GM12891 (cell line): ENCODE data around the gene MOAP1.
"Not testable (repeated sequence)": the region's sequence is repeated elsewhere in the genome, so short reads cannot be mapped to it uniquely, and the experiment has no call there.

Source experiments
- POLR2A ChIP-seq: IDR thresholded peaks from 2 replicates; pipeline ENCODE4 v1.6.1; 2011; ENCODE audit warnings: low read depth, low read length, control low read depth
- POLR2AphosphoS5 ChIP-seq: IDR thresholded peaks from 2 replicates; pipeline ENCODE4 v1.6.1; 2011; ENCODE audit warnings: low read depth, low read length, control low read depth
- POU2F2 ChIP-seq: IDR thresholded peaks from 2 replicates; pipeline ENCODE4 v1.6.1; 2011; ENCODE audit warnings: low read depth, mild to moderate bottlenecking, control low read depth, low read length, moderate library complexity
- SPI1 ChIP-seq: IDR thresholded peaks from 2 replicates; pipeline ENCODE4 v1.6.1; 2011; ENCODE audit warnings: low read depth, low read length, control low read depth

DNA sequence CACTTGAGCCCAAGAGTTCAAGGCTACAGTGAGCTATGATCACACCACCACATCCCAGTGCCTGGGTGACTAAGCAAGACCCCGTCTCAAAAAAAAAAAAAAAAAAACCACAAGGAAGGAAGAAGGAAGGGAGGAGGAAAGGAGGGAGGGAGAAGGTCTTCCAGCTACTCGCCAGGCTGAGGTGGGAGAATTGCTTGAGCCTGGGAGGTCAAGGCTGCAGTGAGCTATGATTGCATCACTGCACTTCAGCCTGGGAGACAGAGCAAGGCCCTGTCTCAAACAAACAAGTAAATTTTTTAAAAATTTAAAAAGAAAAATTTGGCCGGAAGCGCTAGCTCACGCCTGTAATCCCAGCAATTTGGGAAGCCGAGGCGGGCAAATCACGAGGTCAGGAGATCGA is 16.1 kb downstream of the MOAP1 start:
- not testable (repeated sequence) for TF ChIP-seq POLR2AphosphoS5, POLR2A, SPI1, POU2F2
